Bronchial epithelial cell (primary cell): ENCODE results near the gene NDFIP2. TPM values are rescaled to one million over a fixed set of nuclear protein-coding genes. Genes with fewer than 3 reads are reported as not detected.

ENCODE experiments used
- DNase-seq: peaks from one replicate; pipeline ENCODE4 v3.0.0-alpha.2; 2010; ENCODE audit warnings: low read depth
- FAIRE-seq: peaks from 2 replicates; lab custom pipeline; 2011; peaks lifted over from hg19 to GRCh38; lab: Jason Lieb, UNC
- H3K27me3 ChIP-seq: 2 replicates; pipeline ENCODE4 v1.5.1; 2011; ENCODE audit warnings: low read length; ENCODE audit not compliant: control insufficient read depth, insufficient read depth
- H3K36me3 ChIP-seq: 2 replicates; pipeline ENCODE4 v1.5.1; 2011; ENCODE audit warnings: low read length; ENCODE audit not compliant: control insufficient read depth, insufficient read depth
- H3K4me3 ChIP-seq: 2 replicates; pipeline ENCODE4 v1.5.1; 2011; ENCODE audit warnings: mild to moderate bottlenecking, low read depth, low read length, control low read depth
- total RNA-seq: library from RNA; depleted of rRNA; stranded (reverse); fragments of >200 nt; gene quantifications from 2 replicates; pipeline ENCODE4 v1.2.1, GENCODE V29; 2014
- TF ChIP-seq, protein P1 (sequence below): IDR thresholded peaks from 2 replicates; pipeline ENCODE4 v1.5.1; 2011; ENCODE audit warnings: mild to moderate bottlenecking, moderate library complexity, low read length, control low read depth, inconsistent platforms; ENCODE audit not compliant: insufficient read depth, severe bottlenecking

NDFIP2 gene
- total RNA-seq, 1 donor from 2014 or later = 80.0 TPM

DNA sequence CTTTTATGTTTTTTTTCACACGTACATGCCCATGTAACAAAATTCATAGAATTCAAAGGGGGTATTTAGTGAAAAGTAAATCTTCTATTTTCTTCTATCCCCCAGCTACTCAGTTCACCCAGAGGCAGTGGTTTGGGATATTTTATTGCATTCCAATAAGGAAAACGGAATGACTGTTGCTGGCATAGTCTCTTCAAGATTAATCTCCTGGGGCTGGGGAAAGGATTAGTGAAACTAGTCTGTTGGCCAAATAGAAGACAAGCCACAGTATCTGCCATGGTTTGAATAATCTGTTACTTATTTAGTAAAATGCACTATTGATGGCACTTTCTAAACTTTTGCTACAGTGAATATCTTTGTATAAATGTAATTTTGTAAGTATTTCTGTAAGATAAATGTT lies 122.0 kb downstream of the NDFIP2 start:
- no peaks in the 10 kb centered on the region for H3K27me3 ChIP-seq
- TF ChIP-seq, protein P1, sequence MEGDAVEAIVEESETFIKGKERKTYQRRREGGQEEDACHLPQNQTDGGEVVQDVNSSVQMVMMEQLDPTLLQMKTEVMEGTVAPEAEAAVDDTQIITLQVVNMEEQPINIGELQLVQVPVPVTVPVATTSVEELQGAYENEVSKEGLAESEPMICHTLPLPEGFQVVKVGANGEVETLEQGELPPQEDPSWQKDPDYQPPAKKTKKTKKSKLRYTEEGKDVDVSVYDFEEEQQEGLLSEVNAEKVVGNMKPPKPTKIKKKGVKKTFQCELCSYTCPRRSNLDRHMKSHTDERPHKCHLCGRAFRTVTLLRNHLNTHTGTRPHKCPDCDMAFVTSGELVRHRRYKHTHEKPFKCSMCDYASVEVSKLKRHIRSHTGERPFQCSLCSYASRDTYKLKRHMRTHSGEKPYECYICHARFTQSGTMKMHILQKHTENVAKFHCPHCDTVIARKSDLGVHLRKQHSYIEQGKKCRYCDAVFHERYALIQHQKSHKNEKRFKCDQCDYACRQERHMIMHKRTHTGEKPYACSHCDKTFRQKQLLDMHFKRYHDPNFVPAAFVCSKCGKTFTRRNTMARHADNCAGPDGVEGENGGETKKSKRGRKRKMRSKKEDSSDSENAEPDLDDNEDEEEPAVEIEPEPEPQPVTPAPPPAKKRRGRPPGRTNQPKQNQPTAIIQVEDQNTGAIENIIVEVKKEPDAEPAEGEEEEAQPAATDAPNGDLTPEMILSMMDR = no peak
- no peak for DNase-seq
- no peak for FAIRE-seq
- H3K4me3 ChIP-seq = no peak overlapping the region
- H3K36me3 ChIP-seq = no peaks in the 10 kb centered on the region

DNA sequence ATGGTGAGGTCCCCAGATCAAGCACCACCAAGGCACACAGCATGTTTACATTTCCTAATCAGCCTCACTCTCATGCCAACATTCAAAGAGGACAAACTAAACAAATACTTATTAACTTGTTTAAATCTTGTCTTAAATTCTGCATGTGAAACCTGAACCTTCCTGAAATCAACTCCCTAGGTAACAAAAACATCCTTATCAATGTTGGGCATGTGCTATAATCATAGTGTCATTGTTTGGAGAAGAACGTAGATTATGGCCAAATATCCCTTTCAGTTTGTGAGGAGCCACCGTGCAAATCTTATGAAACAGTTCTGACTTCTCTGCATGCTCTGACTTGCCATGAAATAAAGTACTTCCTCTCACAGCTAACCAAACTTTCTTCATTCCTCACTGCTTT lies 123.8 kb downstream of the NDFIP2 start:
- no peak overlapping the region for H3K4me3 ChIP-seq
- FAIRE-seq (no peak), DNase-seq (peak; percentile 90)
- no peaks in the 10 kb centered on the region for H3K27me3 ChIP-seq
- TF ChIP-seq, protein P1 = no peak
- no peaks in the 10 kb centered on the region for H3K36me3 ChIP-seq

Other genes starting within 250 kb of the NDFIP2 start
- gene RBM26, start 74.9 kb upstream of the NDFIP2 start, total RNA-seq = 13.7 and 15.7 TPM in 2 replicates